Measurements from ENCODE around the gene CELF5. TPM values are rescaled to one million over a fixed set of nuclear protein-coding genes. Genes with fewer than 3 reads are reported as not detected.

Gene CELF5
- total RNA-seq, 3 donors from 2014 or later (not counting 1 experiment from before 2014, with no cell fraction given) = 0.41 to 0.83 TPM; not detected in 1

DNA sequence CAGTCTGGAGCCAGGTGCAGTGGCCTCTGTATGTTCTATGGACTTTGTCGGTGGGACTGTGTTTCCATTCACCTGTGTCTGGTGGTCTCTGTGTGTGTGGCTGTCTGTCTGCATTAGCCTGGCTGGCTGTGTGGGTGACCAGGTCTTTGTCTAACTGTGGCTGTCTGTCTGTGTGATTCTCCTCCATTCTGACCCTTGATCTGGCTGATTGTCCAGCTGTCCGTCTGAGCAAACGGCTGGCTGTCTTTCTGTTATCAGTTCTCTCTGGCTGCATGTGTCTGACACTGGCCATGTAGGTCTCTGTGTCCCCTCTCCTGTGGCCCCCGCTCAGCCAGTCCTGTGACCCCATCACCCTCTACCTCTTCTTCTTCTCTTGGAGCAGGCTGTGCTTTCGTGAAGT is 53.2 kb downstream of the CELF5 start:
- no peaks in the 10 kb centered on the region for H3K9me3 Mint-ChIP-seq
- intact Hi-C loops (cut with micrococcal nuclease) = no loop called here

DNA sequence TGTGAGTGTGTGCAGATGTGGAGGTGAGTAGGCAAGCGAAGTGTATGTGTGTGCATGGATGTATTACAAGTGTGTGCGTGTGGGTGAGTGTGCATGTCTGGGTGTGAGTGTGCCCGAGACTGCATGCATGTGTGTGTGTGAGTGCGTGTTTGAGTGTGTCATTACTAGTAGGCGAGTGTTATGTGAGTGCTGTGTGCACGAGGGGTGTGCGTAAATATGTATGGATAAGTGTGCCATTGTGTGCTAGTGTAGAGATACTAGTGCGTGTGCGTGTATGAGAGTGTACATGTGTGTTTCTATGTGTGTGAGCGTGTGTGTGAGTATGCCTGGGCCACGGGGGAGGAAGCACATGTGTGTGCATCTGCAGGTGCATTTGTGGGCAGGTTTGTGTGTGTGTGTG is 53.8 kb downstream of the CELF5 start:
- H3K27ac ChIP-seq (ENCODE audit: low read length) = no peak overlapping the region
- 87% methylated on average over 11 of the region's 11 CpGs for WGBS (ENCODE audit: insufficient coverage)
- H3K9me3 ChIP-seq (ENCODE audit: control insufficient read depth, insufficient read depth, low read length) = no peaks in the 10 kb centered on the region
- H3K36me3 Mint-ChIP-seq = no peaks in the 10 kb centered on the region
- no peak overlapping the region for H3K4me3 Mint-ChIP-seq
- TF ChIP-seq, protein P1, sequence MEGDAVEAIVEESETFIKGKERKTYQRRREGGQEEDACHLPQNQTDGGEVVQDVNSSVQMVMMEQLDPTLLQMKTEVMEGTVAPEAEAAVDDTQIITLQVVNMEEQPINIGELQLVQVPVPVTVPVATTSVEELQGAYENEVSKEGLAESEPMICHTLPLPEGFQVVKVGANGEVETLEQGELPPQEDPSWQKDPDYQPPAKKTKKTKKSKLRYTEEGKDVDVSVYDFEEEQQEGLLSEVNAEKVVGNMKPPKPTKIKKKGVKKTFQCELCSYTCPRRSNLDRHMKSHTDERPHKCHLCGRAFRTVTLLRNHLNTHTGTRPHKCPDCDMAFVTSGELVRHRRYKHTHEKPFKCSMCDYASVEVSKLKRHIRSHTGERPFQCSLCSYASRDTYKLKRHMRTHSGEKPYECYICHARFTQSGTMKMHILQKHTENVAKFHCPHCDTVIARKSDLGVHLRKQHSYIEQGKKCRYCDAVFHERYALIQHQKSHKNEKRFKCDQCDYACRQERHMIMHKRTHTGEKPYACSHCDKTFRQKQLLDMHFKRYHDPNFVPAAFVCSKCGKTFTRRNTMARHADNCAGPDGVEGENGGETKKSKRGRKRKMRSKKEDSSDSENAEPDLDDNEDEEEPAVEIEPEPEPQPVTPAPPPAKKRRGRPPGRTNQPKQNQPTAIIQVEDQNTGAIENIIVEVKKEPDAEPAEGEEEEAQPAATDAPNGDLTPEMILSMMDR (IDR thresholded peaks at IDR 0.05) = no peak
- H3K4me1 ChIP-seq (ENCODE audit: control insufficient read depth, insufficient read depth, low read length) = peaks cover 18% of the 10 kb centered on the region
- H3K27me3 Mint-ChIP-seq (ENCODE audit: low read depth in 2 of 2) = peaks cover 7 to 8% of the 10 kb centered on the region in 2 donors
- intact Hi-C loops (cut with micrococcal nuclease) = no loop called here
- no peaks in the 10 kb centered on the region for H3K9me3 Mint-ChIP-seq
- ATAC-seq (no peak), DNase-seq (no peak)
- H3K4me3 ChIP-seq (ENCODE audit: low read length) = no peak overlapping the region
- no peaks in the 10 kb centered on the region for H3K27me3 ChIP-seq (ENCODE audit: control insufficient read depth, insufficient read depth, low read length)
- peaks cover 10 to 13% of the 10 kb centered on the region in 2 donors for H3K4me1 Mint-ChIP-seq
- no peak overlapping the region for H3K27ac Mint-ChIP-seq
- no peaks in the 10 kb centered on the region for H3K36me3 ChIP-seq (ENCODE audit: control insufficient read depth, insufficient read depth, low read length)

More for the DNA sequence above, 53.2 kb downstream of the CELF5 start:
- H3K27ac Mint-ChIP-seq = no peak overlapping the region
- peaks cover 10 to 13% of the 10 kb centered on the region in 2 donors for H3K4me1 Mint-ChIP-seq
- Histone ChIP-seq H3K36me3 (ENCODE audit: control insufficient read depth, insufficient read depth, low read length) (no peaks in the 10 kb centered on the region), H3K4me1 (ENCODE audit: control insufficient read depth, insufficient read depth, low read length) (peaks cover 18% of the 10 kb centered on the region), H3K27me3 (ENCODE audit: control insufficient read depth, insufficient read depth, low read length) (no peaks in the 10 kb centered on the region), H3K27ac (ENCODE audit: low read length) (no peak overlapping the region), H3K4me3 (ENCODE audit: low read length) (no peak overlapping the region), H3K9me3 (ENCODE audit: control insufficient read depth, insufficient read depth, low read length) (peaks cover 2% of the 10 kb centered on the region)
- ATAC-seq (no peak), DNase-seq (no peak)
- TF ChIP-seq, protein P1 (IDR thresholded peaks at IDR 0.05) = no peak
- H3K4me3 Mint-ChIP-seq = no peak overlapping the region
- H3K27me3 Mint-ChIP-seq (ENCODE audit: low read depth in 2 of 2) = peaks cover 7 to 8% of the 10 kb centered on the region in 2 donors
- WGBS (ENCODE audit: insufficient coverage) = 90% methylated on average over 5 of the region's 5 CpGs
- H3K36me3 Mint-ChIP-seq = no peaks in the 10 kb centered on the region

GRCh38 chr19:3278749-3279148 is 54.3 kb downstream of the CELF5 start:
- H3K27ac Mint-ChIP-seq = no peak overlapping the region
- peaks cover 7 to 8% of the 10 kb centered on the region in 2 donors for H3K27me3 Mint-ChIP-seq (ENCODE audit: low read depth in 2 of 2)
- H3K4me1 Mint-ChIP-seq = peaks cover 10 to 13% of the 10 kb centered on the region in 2 donors
- DNase-seq (no peak), ATAC-seq (no peak)
- no peak overlapping the region for H3K4me3 ChIP-seq (ENCODE audit: low read length)
- no peaks in the 10 kb centered on the region for H3K9me3 Mint-ChIP-seq
- H3K36me3 ChIP-seq (ENCODE audit: control insufficient read depth, insufficient read depth, low read length) = no peaks in the 10 kb centered on the region
- H3K4me1 ChIP-seq (ENCODE audit: control insufficient read depth, insufficient read depth, low read length) = peaks cover 18% of the 10 kb centered on the region
- WGBS (ENCODE audit: insufficient coverage) = 88% methylated on average over 5 of the region's 5 CpGs
- H3K36me3 Mint-ChIP-seq = no peaks in the 10 kb centered on the region
- TF ChIP-seq, protein P1 (IDR thresholded peaks at IDR 0.05) = no peak
- no peak overlapping the region for H3K4me3 Mint-ChIP-seq
- intact Hi-C loops (cut with micrococcal nuclease) = no loop called here
- no peaks in the 10 kb centered on the region for H3K9me3 ChIP-seq (ENCODE audit: control insufficient read depth, insufficient read depth, low read length)
- no peaks in the 10 kb centered on the region for H3K27me3 ChIP-seq (ENCODE audit: control insufficient read depth, insufficient read depth, low read length)
- no peak overlapping the region for H3K27ac ChIP-seq (ENCODE audit: low read length)

- no peak overlapping the region for H3K27ac Mint-ChIP-seq
- Histone ChIP-seq H3K4me1 (ENCODE audit: control insufficient read depth, insufficient read depth, low read length) (peaks cover 23% of the 10 kb centered on the region), H3K36me3 (ENCODE audit: control insufficient read depth, insufficient read depth, low read length) (no peaks in the 10 kb centered on the region), H3K27ac (ENCODE audit: low read length) (no peak overlapping the region), H3K27me3 (ENCODE audit: control insufficient read depth, insufficient read depth, low read length) (no peaks in the 10 kb centered on the region), H3K9me3 (ENCODE audit: control insufficient read depth, insufficient read depth, low read length) (no peaks in the 10 kb centered on the region), H3K4me3 (ENCODE audit: low read length) (no peak overlapping the region)
- no peaks in the 10 kb centered on the region for H3K9me3 Mint-ChIP-seq
- no peak for ATAC-seq
- peaks cover 7 to 8% of the 10 kb centered on the region in 2 donors for H3K27me3 Mint-ChIP-seq (ENCODE audit: low read depth in 2 of 2)
- WGBS (ENCODE audit: insufficient coverage) = 84% methylated on average over 7 of the region's 7 CpGs
- H3K4me1 Mint-ChIP-seq = peaks cover 10 to 15% of the 10 kb centered on the region in 2 donors
- H3K36me3 Mint-ChIP-seq = no peaks in the 10 kb centered on the region
- intact Hi-C loops (cut with micrococcal nuclease) = no loop called here
- no peak overlapping the region for H3K4me3 Mint-ChIP-seq
- no peak for DNase-seq
- TF ChIP-seq, protein P1 (IDR thresholded peaks at IDR 0.05) = no peak
These were observed 54.8 kb downstream of the CELF5 start for GRCh38 chr19:3279306-3279705.
